ENCODE results near the gene SCN3A.

SCN3A gene
- total RNA-seq = 0 reads per million in 2 donors

- no peak for DNase-seq
These were observed at the start of gene SCN3A for GRCh38 chr2:165203689-165204559. SCN3A (minus strand) TSS chr2:165204050; CDS start chr2:165176394, 27,656 bp downstream.

DNA sequence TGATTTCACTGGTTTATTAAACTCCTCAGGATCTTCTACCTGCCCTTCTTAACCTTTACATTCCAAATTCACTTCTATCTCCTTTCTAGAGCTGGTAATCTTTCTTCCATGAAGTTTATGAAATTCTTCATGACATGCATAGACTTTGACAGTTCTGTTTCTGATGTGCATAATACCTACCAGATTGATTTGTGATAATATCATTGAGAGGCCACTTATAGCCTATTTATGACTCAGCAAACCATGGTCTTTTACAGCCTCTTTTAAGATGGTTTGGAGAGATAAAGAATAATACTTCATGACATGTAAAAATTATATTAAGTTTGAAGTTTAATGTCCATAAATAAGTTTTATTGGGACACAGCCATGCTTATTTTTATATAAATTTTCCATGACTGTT lies 49.3 kb upstream of the SCN3A start:
- DNase-seq = no peak

- no peak for DNase-seq
These were observed 47.5 kb upstream of the SCN3A start for GRCh38 chr2:165251366-165251765.

GRCh38 chr2:165248238-165248637 lies 44.4 kb upstream of the SCN3A start:
- DNase-seq = no peak

DNA sequence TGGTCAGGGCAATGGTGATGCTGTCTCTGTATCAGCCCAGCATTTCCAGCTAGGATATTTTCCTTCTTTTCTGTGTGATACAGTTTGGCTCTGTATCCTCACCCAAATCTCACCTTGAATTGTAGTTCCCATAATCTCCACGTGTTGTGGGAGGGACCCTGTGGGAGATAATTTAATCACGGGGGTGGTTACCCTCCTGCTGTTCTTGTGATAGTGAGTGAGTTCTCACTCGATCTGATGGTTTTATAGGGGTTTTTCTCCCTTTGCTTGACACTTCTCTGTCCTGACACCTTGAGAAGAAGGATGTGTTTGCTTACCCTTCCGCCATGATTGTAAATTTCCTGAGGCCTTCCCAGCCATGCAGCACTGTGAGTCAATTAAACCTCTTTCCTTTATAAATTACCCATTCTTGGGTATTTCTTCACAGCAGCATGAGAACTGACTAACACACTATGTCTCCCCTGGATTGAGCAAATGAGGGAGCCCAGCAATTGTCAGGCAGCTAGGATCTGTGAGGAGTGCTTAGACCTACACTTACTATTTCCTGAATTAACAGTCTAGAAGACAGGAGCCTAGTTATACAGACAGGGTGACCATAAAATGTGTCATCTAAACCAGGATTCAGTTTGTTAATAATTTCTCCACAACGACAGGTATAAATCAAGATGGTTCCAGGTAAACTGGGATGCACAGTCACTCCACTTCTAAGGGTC lies 41.4 kb upstream of the SCN3A start:
- no peak for DNase-seq

GRCh38 chr2:165240916-165241315 lies 37.1 kb upstream of the SCN3A start:
- DNase-seq = no peak

GRCh38 chr2:165239856-165240515 lies 36.1 kb upstream of the SCN3A start:
- DNase-seq = no peak

DNA sequence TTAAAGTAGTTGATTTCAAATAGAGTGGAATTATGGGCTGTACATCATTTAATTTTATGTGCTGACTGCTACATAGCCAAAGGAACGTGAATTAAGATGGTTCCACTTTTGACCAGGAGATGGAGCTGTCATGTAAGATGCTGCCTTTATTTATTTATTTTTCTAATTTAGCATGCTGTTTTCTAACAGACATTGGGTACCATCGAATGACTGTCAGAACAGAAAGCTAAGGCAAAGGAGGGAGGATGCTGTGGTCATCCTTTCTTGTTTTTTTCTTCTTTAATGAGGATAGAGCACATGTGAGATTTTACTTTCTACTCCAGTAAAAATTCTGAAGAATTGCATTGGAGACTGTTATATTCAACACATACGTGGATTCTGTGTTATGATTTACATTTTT lies 35.4 kb upstream of the SCN3A start, which contains the start of gene SCN2A:
TSS of gene SCN2A (plus strand) at position 185 of the 400 bp plus-strand sequence. CDS start 56,410 bp downstream, outside the sequence.
- DNase-seq = no peak

- no peak for DNase-seq
These were observed 34.4 kb upstream of the SCN3A start for GRCh38 chr2:165238295-165238694.

GRCh38 chr2:165237056-165237455 lies 33.2 kb upstream of the SCN3A start:
- no peak for DNase-seq

DNA sequence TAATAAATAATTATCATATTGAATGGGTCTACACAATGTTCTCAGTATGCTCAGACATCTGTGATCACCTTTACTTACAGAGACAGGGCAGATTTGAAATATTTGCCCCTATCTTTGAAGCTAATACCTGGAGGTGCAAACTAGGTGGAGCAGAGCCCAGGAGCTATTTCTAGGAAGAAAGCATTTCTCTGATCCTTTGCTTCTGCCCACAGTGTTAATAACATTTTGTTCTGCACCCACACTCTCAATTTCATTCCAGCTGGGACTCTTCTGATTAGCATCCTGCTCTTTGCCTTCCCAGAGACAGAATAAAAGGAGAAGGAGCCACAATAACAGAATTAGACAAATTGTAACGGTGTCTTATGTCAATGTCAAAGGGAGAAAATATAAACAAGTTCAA lies 23.7 kb upstream of the SCN3A start:
- DNase-seq = no peak

DNA sequence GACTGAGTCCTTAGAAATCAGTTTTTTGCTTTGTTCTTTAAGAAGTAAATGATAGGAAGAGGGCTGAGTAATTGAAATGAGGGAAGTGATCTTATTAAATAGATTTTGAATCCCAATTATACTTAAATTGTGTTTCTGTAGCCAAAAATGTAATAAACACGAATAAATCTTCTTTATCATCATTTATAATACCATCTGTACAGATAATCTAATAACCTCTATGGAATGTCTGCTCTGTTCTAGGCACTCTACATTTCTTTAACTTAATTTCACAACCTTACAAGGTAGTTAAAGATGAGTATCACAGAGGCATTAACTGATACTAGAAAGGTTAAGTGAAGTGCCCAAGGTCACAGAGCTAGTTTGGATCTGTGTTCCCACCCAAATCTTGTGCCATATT lies 21.1 kb upstream of the SCN3A start:
- no peak for DNase-seq

GRCh38 chr2:165219481-165219880 lies 15.6 kb upstream of the SCN3A start:
- no peak for DNase-seq

- DNase-seq = no peak
These were observed 10.2 kb upstream of the SCN3A start for GRCh38 chr2:165214093-165214492.

DNA sequence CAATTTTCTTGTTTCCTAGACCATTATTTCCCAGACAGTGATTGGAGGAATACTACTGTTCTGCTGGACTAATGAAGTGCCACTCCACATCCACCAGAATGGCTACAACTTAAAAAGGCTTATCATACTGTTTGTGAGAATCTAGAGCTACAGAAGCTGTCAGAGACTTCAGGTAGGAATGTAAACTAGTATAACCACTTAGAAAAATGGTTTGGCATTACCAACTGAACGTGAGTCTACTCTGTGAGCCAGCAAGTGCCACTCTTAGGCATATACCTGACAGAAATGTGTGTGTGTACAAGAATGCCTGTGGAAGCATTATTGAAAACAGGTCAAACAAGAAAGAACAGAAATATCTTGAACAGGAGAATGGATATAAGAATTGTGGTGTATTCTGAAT lies 4.2 kb upstream of the SCN3A start:
- DNase-seq = no peak

- no peak for DNase-seq
These were observed 2.0 kb upstream of the SCN3A start for GRCh38 chr2:165205865-165206264.

- DNase-seq = no peak
These were observed 1.6 kb downstream of the SCN3A start for GRCh38 chr2:165202239-165202638.

DNA sequence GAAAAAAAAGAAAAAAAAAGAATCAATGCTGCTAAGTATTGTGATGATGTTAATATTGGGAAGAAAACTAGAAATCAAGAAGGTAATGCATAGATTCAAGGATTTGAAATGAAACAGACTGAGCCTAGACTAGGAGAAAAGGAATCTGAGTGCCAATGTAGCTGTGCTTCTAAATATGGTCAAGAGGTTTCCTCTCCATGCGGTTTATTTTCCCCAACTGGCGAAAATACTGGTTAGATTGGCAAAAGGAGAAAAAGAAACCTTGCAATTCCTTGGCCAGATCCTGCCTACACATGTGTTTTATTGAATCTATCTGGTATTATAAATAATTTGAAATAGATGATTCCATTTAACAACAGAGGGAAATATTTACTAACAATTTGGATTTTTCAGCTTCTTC lies 5.7 kb downstream of the SCN3A start:
- DNase-seq = no peak

- no peak for DNase-seq
These were observed 6.5 kb downstream of the SCN3A start for GRCh38 chr2:165197346-165197745.

DNA sequence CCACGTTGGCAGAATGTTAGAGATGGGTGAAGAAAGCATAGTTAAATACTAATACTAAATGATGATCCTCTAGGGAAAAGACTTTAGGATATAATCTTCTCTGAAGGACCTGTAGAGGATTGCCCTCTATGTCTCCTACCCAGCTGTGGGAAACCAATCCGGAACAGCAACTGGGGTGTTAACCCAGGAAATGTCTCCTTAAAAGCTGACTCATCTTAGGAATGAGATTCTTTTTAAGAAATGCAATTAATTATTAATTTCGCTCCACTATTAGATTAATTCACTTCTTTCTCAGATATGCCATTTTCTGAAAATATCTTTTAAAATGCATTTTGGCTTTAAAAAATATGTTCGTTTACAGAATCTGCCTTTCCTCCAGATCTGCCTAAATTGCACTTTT lies 7.4 kb downstream of the SCN3A start:
- no peak for DNase-seq

GRCh38 chr2:165193178-165193777 lies 10.6 kb downstream of the SCN3A start:
- DNase-seq = no peak

DNA sequence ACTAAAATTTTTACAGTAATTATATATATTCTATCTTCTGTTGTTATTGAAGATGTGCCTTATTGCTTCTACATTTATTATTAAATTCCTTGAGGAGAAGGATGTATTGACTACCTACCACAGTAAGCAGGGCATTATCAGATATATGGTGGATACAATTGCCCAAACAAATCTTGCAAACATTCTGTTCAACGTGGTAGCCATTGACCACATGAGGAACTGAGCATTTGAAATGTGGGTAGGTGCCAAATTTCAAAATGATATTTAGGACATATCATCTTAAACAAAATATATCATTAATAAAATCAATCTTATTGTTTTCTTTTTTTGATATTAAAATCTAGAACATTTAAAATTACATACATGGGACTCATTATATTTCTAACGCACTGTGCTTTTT lies 11.1 kb downstream of the SCN3A start:
- DNase-seq = no peak

DNA sequence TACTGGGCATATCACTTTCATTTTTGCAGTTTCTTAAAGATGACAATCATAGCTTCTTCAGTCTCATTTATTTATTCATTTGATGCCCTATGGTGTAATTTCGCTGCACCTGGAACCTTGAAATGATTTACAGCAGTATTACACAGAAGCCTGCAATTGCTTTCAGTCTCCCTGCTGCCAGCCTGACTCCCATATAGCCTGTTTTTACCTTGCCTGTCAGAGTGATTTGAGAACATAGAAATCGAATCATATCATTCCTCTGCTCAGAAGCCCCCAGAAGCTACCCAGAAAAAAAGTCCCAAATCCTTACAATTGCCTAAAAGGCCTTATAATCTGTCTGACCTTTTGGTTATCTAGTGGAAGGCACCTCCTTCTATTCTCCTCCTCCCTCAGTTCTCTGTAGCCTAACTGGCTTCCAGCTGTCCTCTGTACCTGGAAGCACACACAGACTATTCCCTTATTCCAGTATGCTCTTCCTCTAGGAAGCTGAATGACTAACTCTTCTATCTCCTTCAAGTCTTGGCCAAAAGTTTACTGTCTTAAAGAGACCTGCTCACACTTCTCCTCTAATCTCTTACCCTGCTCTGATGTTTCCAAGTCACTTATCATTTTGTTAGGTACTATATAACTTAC lies 12.6 kb downstream of the SCN3A start:
- no peak for DNase-seq
